NCI-H2227 (cell line): ENCODE measurements around the gene ZNF576.
"Not testable (repeated sequence)": the region's sequence is repeated elsewhere in the genome, so short reads cannot be mapped to it uniquely, and the experiment has no call there.

Experiments
- DNase-seq: peaks from one replicate; lab custom pipeline; 2025; ENCODE audit not compliant: unreplicated experiment; lab: John Stamatoyannopoulos, UW

Gene ZNF576, protein sequence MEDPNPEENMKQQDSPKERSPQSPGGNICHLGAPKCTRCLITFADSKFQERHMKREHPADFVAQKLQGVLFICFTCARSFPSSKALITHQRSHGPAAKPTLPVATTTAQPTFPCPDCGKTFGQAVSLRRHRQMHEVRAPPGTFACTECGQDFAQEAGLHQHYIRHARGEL

DNA sequence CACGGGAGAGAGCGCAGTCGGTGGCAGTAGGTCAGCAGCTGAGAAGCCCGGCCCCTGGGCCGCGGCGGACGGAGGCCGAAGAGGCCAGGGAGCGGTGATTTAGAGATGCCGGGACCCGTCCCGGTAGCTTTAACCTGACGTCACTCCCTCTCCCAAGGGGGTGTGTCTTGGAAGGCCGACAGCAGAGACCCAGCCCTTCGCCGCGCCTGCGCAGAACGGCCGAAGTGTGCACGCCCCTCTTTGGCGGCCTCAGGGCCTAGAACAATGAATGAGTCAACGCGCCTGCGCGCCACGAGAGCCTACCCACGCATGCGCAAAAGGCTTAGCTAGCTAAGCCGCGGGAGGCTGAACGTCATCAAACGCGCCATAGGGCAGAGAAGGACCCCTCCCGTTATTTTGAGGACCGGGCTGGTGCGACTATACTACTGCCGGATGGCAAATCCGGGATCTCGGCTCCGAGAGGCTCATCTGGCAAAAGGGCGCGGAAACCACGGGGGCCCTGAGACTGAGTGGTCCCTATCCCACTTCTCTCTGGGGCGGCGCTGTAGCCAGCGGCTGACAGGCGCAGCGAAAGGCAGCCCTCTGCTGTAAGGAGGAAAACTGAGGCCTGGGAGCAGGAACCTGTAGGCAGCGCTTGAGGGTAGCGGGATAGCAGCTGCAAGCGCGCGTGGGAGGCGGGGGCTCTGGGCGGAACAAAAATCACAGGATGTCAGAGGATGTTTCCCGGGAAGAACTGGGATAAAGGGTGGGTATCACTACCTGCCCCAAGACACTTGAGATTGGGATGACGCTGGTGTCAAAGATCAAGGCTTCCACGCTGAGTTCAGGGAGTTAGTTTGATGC is at the start of gene ZNF576, which contains the start of gene IRGQ:
Gene ZNF576, plus strand, starts transcription at position 597 of the 843 bp plus-strand sequence. CDS start 514 bp downstream, outside the sequence.
Gene IRGQ, minus strand, starts transcription at position 136 of the 843 bp plus-strand sequence. CDS start 796 bp downstream, outside the sequence.
- DNase-seq = peak; percentile 99

DNA sequence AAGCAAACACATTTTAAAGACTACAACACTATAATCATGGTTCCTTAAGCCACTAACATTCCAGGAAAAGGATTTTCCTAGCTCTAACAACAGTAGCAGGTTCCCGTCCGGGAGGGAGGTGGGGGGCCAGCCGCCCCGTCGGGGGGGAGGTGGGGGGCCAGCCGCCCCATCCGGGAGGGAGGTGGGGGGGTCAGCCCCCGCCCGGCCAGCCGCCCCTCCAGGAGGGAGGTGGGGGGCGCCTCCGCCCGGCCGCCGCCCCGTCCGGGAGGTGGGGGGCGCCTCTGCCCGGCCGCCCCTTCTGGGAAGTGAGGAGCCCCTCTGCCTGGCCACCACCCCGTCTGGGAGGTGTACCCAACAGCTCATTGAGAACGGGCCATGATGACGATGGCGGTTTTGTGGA is 48.5 kb upstream of the ZNF576 start:
- DNase-seq = not testable (repeated sequence)

DNA sequence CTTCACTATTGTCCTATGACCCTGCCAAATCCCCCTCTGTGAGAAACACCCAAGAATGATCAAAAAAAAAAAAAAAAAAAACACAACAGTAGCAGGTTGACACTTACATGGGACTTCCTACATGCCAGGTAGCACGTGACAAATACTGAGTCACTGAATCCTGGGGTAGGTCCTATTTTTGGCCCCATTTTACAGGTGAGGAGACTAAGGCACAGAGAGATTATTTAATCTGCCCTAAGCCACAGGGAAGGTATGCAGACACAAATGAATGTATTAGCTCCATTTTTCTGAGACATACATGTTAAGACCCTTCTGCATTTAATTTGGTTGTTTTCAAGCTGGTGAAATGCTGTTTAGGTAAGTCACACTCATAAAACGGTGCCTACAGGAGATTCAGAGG is 47.7 kb upstream of the ZNF576 start:
- DNase-seq = no peak

DNA sequence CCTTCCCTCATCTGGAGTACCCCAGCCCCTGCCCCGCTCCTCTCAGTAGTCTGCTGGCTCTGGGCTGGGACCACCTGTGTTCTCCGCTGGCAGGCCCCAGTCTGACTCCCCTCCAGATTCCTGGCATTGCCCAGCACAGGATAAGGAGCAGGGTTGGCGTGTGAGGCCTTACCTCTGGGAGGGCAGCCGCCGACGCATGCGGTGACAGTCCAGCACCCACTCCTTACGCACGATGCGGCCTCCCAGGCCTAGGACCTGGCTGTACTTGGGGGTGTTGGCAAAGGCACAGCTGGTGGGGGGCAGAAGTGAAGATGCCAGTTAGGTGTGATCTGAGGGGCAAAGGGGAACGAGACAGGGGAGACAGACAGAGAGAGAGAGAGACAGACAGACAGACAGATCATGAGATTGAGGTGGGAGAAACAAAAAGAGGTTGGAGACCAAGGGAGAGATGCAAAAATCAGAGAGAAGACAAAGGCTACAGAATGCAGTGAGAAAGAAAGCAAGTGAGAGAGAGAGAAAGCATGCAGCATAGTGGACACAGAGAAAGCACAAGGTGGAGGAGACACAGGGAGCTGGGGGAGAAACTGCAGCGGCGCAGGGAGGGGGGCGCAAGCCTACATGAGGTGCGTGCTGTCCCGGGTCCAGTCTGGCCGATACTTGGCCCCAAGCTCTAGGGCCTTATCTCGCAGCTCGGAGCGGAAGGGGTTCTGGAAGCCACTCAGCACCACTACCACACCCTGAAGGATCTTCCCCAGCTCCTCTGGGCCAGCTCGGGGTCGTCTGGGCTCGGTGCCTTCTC is 44.8 kb upstream of the ZNF576 start:
- DNase-seq = no peak

DNA sequence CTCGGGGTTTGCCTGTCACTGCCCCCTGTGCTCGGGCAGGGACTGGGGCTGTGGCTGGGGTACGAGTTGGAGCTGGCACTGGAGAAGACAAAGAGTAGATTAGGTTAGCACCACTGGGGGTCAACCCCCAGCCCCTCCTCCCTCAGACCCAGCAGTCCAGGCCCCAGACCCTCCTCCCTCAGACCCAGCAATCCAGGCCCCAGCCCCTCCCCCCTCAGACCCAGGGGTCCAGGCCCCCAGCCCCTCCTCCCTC is 44.3 kb upstream of the ZNF576 start:
- DNase-seq = no peak

DNA sequence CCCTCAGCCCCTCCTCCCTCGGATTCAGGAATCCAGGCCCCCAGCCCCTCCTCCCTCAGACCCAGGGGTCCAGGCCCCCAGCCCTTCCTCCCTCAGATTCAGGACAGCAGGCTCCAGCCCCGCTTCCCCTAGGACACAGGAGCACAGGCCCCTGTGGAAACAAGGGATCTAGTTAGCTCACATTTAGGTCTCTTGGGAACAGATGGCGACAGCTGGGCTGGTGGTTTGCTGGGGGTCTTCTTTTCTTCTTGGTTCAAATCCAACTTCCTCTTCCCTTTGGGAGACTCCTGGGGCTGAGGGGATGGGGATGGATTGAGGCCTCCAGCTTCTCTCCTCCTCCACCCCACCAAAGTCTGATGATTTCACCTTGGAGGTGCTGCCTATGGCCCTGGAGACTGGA is 43.8 kb upstream of the ZNF576 start:
- no peak for DNase-seq

DNA sequence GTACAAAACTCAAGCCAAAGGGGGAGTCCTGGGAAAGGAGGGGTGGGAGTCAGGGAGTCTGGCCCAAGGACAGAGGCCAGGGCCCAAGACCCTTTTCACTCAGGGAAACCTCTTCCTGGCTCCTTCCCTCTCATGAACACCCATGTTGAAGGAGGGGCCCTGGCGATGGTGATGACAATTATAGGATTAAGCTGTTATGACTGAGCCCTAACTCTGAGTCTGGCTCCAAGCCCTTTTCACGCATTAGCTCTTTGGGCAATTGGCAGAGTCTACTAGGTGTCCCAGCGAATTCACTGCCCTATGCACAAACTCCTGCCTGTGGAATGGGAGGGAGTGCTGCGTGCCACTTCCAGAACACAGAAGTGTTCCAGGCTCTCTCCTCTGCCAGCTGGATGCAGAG is 42.7 kb upstream of the ZNF576 start:
- no peak for DNase-seq

DNA sequence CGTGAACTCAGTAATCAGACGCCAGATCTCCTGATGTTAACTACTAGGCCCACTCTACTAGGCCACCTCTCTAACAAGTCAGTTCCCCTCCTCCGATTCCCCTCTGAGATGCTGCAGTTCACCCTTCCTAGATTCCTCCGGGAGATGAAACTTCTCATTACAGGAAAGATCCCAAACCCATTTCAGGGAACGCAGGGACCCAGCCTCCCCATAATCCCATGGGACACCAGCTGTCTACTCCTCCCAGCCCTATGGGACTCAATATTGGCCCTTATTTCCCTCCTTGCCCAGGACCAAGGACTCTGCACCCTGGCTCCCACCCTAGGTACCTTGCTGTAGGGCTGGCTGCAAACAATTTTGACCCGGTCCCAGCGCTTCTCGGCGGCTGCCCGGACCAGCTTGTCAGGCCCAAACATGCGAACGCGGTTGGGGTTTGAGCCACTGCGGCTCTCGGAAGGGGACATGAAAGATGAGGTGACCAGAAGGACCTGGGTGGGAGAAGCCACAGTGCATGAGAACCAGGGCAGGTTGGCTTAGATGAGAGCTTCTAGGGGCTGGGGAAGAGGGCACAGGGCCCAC is 42.0 kb upstream of the ZNF576 start:
- no peak for DNase-seq

DNA sequence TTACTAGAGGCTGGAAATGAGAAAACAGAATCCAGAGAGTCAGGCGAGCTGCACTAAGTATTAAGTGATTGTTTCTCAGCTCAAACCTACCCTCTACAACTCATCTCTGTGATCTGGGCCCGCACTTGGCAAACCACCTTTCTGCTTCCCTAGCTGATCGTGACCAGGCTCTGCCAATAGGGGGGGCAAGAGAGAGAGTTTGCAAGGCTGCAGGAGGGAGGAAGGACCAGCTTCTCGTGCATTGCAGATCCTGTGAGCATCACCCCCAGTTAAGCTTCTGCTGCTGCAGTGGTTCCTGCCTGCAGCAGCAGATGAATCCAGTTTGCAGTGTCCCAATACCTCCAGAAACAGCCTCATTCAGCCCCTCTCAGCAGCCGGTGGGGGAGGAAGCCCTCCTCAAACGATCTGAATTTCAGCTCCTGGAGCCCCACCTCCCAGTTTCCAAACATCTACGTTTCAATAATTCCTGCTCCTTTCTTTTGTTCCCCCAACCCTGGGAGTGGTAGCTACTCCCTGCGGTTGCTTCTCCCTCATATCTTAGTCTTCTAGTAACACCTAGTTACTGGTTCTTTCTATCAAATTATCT is 41.1 kb upstream of the ZNF576 start:
- peak; percentile 75 for DNase-seq

DNA sequence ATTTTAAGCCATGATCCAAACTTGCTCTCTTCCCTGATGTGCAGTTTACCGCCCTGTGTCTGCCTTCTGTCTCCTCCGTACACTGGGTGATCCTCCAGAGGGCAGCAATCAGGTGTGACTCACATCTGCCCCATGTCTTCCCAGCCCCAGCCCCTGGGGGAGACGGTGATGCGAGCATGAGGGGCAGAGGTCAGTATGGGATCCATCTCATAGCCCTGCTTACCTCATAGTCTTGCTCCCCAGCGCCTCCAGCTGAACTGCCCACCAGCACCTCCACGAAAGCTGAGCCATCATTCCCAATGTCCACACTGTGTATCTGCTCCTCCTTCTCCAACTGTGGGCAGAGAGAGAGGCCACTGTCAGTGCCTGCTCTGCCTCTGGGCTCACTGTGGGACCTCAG is 35.7 kb upstream of the ZNF576 start:
- DNase-seq = no peak

DNA sequence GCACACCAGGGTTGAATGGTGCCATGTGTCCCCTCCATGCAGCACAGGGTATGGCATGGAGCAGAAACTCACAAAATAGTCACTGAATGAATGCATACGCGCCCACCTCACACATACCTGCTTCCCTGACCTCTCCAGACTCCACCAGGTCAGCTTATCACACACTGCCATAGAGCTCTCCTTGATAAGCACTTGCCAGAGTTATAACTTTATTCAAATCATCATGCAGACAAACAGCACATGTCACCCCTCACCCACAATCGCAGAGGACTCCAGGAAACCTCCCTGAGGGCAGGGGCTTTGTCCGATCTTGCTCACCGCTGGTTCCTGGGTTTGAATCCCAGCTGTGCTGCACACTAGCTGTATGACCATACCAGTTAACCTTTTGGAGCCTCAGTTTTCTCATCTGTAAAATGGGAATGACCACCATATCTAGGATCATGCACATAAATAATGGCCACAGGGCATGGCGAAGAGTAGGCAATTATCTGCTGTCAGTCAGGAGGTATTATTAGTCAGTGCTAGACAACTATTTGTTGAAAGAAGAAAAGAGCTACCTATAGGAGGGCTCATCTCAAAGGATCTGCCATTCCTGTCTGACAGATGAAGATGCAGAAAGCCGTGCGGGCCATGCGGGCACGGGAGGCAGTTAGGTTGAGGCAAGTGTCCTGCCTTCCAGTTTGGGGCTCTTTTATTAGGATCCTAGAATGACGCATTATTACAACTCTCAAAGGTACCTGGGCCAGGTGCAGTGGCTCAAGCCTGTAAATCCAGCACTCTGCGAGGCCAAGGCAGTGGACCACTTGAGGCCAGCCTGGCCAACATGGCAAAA is 35.0 kb upstream of the ZNF576 start:
- no peak for DNase-seq

DNA sequence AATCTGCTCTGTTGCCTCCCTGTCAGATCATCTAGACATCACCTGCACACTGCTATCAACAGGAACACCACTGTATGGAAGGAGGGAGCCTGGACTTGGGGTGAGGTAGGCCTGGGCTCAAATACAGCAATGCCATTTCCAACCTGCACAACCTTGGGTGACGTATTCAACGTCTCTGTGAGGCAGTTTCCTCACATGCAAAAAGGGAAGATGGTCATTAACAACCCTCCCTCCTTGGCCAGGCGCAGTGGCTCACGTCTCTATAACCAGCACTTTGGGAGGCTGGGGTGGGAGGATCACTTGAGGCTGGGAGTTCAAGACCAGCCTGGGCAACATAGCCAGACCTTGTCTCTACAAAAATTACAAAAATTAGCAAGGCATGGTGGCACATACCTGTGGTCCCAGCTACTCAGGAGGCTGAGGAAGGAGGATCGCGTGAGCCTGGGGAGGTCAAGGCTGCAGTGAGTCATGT is 34.1 kb upstream of the ZNF576 start:
- DNase-seq = no peak

DNA sequence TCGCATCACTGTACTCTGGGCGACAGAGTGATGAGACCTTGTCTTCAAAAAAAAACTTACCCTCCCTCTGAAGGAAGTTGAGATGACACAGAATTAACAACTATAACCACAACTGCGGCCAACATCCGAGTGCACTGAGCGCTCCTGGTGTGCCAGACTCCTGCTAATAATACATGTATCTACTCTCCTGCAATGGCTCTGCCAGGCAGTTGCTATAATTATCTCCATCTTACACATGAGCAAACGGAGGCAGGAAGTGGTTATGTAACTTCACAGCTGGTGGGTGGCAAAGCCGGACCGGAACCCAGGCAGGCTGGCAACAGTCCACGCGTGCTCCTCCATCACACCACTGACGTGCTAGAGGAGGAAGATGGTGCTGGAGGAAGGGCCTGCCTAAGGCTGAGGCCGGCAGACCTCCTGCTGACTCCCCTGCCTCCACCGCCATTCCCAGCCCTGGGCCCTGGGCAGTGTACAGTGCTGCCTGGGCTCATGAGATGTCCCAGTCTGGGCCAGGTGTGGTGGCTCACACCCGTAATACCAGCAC is 33.6 kb upstream of the ZNF576 start:
- peak; percentile 31 for DNase-seq

DNA sequence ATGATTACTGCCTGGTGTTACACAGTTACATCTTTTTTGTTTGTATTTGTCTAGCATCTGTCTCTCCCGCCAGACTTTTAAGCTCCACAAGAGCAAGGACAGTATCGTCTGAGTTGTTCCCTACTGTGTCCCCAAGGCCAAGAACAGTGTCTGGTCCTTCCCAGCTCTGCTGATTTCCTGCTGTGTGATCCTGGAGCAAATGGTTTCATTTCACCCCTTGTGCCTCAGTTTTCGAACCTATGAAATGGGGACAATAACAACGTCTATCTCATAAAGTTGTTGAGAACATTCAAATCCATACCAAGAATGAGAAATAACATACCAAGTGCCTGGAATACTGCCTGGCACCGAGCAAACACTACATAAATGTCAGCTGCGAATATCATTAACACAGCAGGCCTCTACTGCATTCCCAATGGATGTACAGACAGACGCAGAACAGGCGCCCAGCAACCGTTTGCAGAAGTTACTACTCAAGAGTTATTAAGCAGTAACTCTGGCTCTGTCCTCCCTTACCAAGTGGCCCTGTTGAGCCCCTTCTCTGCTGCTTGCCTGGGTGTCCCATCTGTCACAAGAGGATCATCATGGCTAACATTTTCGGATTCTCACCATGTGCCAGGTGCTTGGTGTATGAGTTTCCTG is 32.5 kb upstream of the ZNF576 start:
- DNase-seq = no peak

DNA sequence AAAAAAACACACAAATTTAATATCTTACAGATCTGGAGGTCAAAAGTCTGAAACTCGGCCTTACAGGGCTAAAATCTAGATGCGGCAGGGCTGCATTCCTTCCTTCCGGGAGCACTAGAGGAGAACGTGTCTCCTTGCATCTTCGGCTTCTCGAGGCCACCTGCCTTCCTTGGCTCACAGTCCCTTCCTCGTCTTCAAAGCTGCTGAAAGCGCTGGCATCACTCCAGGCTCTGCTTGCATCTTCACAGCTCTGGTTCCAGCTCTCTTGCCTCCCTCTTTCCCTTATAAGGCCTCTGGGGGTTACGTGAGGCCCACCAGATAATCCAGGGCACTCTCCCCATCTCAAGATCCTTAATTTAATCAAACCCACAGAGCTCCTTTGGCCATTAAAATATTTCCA is 31.6 kb upstream of the ZNF576 start:
- no peak for DNase-seq

DNA sequence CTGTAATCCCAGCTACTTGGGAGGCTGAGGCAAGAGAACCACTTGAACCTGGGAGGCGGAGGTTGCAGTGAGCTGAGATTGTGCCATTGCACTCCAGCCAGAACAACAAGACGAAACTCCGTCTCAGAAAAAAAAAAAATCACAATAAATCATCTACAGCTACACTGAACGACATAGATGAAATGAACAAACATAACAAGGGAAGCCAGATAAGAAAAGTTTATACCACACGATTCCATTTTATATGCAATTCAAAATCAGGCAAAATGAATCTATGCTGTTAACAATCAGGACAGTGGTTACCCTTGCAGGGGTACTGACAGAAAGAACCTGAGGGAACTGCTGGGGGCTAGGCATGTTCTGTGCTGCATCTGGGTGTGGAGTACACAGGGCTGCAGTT is 26.7 kb upstream of the ZNF576 start:
- no peak for DNase-seq

DNA sequence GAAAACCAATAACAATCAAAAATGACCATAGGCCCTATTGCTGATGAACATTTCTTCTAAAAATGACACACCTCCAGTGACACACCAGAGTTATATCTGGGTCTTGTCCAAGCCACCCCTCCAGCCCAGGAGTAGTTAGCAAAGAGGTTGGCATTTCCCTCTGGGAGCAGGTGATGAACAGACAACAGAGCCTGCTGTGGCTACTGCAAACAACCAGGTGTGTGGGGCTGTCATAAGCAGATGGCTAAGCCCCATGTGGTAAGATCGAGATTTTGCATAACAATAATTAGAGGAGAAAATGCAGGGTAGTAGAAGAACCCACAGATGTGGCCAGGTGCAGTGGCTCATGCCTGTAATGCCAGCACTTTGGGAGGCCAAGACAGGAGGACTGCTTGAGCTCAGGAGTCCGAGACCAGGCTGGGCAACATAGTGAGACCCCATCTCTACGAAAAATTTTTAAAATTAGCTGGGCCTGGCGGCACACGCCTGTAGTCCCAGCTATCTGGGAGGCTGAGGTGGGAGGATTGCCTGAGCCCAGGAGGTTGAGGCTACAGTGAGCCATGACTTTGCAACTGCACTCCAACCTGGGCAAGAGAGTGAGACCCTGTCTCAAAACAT is 26.1 kb upstream of the ZNF576 start:
- no peak for DNase-seq

DNA sequence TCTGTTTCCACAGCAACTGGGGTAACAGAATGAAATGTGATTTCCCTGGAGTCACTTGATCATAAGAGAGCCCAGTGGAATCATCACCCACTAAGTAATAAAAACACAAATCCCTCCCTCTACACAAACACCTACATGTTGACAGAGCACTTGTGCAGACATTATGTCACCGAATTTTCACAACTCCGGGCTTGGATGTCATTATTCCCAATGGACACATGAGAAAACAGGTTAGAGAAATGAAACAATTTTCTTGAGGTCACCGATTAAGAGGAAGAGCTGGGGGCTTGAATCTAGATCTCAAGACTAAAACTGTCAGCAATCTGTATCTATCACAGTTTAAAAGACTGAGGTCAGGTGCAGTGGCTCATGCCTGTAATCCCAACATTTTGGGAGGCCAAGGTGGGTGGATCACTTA is 24.2 kb upstream of the ZNF576 start:
- DNase-seq = no peak
